ENCODE data around the gene ZNF74.

ZNF74 gene

GRCh38 chr22:20442485-20443284 lies 48.7 kb downstream of the ZNF74 start (continued):
- TF ChIP-seq POU6F1 (CRISPR knock-in tag; IDR thresholded peaks at IDR 0.05; ENCODE audit: borderline replicate concordance, low read depth), result no peak
- TF ChIP-seq PPARA (CRISPR knock-in tag; IDR thresholded peaks at IDR 0.05; ENCODE audit: borderline replicate concordance), result no peak
- no peak for TF ChIP-seq ZFP3 (CRISPR knock-in tag; IDR thresholded peaks at IDR 0.05)
- TF ChIP-seq TOX (CRISPR knock-in tag; IDR thresholded peaks at IDR 0.05; ENCODE audit: borderline replicate concordance), result no peak
- no peak for TF ChIP-seq ZNF565 (CRISPR knock-in tag; conservative IDR thresholded peaks at IDR 0.05; ENCODE audit: low read depth)
- no peak for TF ChIP-seq TCF4 (CRISPR knock-in tag; IDR thresholded peaks at IDR 0.05; ENCODE audit: borderline replicate concordance)
- TF ChIP-seq CSRNP3 (CRISPR knock-in tag; IDR thresholded peaks at IDR 0.05), result no peak

GRCh38 chr22:20444325-20444724 lies 50.4 kb downstream of the ZNF74 start:
- TF ChIP-seq OSR1 (CRISPR knock-in tag; IDR thresholded peaks at IDR 0.05), result no peak
- no peak for TF ChIP-seq RARB (CRISPR knock-in tag; IDR thresholded peaks at IDR 0.05)
- TF ChIP-seq ZC3H10 (CRISPR knock-in tag; IDR thresholded peaks at IDR 0.05), result no peak
- no peak for TF ChIP-seq PATZ1 (CRISPR knock-in tag; IDR thresholded peaks at IDR 0.05; ENCODE audit: borderline replicate concordance)
- no peak for TF ChIP-seq ISL1 (CRISPR knock-in tag; IDR thresholded peaks at IDR 0.05)
- TF ChIP-seq TSHZ2 (CRISPR knock-in tag; IDR thresholded peaks at IDR 0.05), result no peak
- TF ChIP-seq ARNTL (CRISPR knock-in tag; IDR thresholded peaks at IDR 0.05; ENCODE audit: borderline replicate concordance, low read depth), result no peak
- no peak for ATAC-seq

GRCh38 chr22:20446383-20446970 lies 52.5 kb downstream of the ZNF74 start:
- ATAC-seq, result no peak
- TF ChIP-seq CSDC2 (CRISPR knock-in tag; IDR thresholded peaks at IDR 0.05) (no peak), TCF4 (CRISPR knock-in tag; IDR thresholded peaks at IDR 0.05; ENCODE audit: borderline replicate concordance) (no peak), POU6F1 (CRISPR knock-in tag; IDR thresholded peaks at IDR 0.05; ENCODE audit: borderline replicate concordance, low read depth) (no peak), ZNF565 (CRISPR knock-in tag; conservative IDR thresholded peaks at IDR 0.05; ENCODE audit: low read depth) (no peak), BACH2 (CRISPR knock-in tag; IDR thresholded peaks at IDR 0.05; ENCODE audit: borderline replicate concordance) (no peak), ESRRG (CRISPR knock-in tag; IDR thresholded peaks at IDR 0.05) (no peak), GLIS3 (CRISPR knock-in tag; IDR thresholded peaks at IDR 0.05) (no peak), SNAI2 (CRISPR knock-in tag; IDR thresholded peaks at IDR 0.05) (no peak), OSR1 (CRISPR knock-in tag; IDR thresholded peaks at IDR 0.05) (no peak), RARB (CRISPR knock-in tag; IDR thresholded peaks at IDR 0.05) (no peak), ZNF8 (CRISPR knock-in tag; IDR thresholded peaks at IDR 0.05) (no peak), PPARA (CRISPR knock-in tag; IDR thresholded peaks at IDR 0.05; ENCODE audit: borderline replicate concordance) (no peak), PATZ1 (CRISPR knock-in tag; IDR thresholded peaks at IDR 0.05; ENCODE audit: borderline replicate concordance) (no peak), TSHZ2 (CRISPR knock-in tag; IDR thresholded peaks at IDR 0.05) (no peak), ZFP30 (CRISPR knock-in tag; IDR thresholded peaks at IDR 0.05) (no peak), ZC3H10 (CRISPR knock-in tag; IDR thresholded peaks at IDR 0.05) (no peak), ZFP3 (CRISPR knock-in tag; IDR thresholded peaks at IDR 0.05) (no peak), TOX (CRISPR knock-in tag; IDR thresholded peaks at IDR 0.05; ENCODE audit: borderline replicate concordance) (no peak), ARNTL (CRISPR knock-in tag; IDR thresholded peaks at IDR 0.05; ENCODE audit: borderline replicate concordance, low read depth) (no peak)
